Measurements from ENCODE around the gene RAI14.

The RAI14 gene

DNA sequence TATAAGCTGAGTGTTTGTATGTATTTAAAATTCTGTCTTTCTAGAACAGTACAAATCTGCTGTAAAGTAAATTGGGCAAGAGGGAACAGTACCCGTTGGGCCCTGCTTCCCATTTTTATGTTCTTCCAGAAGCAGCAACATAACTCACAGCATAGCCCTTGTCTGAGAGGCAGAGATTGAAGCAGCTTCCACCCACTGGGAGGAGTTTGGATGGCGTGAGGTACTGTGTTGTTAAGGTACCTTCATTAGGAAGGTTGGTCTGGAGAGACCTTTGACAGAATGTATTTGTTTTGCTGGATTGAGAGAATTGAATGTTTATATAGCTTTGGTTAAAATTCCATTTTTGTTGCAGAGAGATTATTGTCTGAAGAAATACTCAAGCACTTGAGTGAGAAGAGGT is 24.8 kb downstream of the RAI14 start:
- DNase-seq, result no peak

DNA sequence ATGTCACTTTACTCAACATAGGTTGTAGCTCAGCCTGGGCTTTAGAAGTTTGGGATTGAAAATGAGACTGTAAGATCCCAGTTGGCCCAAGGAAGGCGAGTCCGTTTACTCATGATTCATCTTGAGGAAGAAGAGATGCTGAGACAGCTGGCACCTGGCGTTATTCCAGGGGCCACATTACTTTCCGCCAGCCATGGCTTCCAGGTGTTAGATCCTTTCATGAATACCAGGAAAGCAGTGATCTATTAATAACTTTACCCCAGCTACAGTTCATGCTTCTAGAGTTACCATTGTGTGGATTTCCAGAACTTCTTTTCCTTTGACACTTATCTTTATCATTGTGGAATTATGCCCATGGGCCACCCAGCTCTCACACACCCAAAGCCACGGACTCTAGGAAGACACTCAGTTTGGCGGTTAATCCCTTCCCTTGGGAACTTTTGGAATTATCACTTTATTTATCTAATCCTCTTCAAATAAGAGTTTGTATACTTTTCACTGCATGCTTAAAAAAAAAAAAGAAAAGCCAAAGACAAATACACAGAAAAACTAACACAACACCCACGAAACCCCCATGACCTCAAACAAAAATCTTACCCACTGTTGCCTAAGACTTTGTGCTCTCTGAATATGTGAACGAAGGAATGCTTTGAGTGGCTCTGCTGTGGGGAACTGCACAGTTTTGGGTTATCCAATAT is 26.9 kb downstream of the RAI14 start:
- DNase-seq, result no peak

GRCh38 chr5:34684281-34684979 is 28.3 kb downstream of the RAI14 start:
- no peak for DNase-seq

DNA sequence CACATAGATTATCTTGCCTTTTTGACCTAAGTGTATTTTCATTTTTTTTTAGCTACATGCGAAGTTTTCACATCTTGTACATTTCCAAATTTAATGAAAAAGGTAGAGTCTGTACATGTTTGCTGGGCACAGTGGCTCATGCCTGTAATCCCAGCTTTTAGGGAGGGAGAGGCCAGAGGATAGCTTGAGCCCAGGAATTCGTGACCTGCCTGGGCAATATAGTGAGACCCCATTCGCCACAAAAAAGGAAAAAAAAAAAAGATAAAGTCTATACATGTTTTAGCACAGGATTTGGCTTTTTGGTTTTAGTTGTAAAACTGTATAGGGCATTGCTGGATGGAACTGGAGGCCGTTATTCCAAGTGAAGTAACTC is 28.8 kb downstream of the RAI14 start:
- no peak for DNase-seq

DNA sequence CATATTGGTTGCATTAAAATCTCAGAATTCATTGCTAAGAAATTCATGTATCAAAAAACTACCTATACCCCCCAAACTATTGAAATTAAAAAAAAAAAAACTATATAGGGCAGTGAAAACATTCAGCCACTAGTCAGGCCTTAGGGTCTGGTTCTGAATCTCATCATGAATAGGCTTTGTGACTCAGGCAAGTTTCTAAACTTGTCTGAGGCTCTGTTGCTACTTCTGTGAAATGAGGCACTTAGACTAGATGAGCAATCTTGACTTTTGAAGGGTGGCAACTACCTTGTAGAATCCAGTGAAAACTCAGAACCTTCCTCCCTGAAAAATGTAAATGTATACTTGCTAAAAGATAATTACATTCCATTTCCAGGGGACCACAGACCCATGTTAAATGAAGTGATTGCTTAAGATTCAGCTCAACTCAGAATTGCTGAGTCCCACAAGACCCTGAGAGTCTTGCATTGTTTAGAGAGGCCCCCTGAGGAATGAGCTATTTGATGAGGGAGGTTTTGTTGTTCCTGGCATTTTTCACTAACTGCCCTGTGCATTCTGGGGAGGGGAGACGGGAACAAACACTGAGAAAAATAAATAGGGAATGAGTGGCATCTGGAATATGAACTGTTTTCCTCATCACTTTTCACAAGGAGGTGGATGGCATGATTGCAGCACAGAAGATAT is 29.5 kb downstream of the RAI14 start:
- no peak for DNase-seq

DNA sequence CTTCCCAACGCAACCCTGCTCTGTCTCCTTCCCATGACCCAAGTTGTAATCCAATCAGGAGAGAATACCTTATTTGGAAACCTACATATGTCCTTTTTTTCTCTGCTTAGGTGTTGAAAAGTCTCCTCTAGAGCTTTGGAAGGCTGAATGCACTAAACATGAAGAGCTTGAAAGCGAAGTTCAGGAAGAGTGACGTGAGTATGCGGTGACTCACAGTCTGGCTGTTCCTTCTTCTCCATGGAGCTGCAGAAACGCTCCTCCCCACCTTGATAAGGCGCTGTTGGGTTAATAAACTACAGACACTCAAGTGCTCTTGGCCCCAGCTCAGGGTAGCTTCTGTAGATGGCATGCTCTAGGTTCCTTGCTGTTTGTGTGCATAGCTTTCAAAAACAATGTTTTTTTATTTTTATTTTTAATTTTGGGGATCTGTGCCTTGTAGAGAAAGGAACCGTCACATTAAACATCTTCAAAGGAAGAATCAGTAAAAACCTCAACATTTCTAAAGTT is 30.7 kb downstream of the RAI14 start:
- DNase-seq, result no peak

DNA sequence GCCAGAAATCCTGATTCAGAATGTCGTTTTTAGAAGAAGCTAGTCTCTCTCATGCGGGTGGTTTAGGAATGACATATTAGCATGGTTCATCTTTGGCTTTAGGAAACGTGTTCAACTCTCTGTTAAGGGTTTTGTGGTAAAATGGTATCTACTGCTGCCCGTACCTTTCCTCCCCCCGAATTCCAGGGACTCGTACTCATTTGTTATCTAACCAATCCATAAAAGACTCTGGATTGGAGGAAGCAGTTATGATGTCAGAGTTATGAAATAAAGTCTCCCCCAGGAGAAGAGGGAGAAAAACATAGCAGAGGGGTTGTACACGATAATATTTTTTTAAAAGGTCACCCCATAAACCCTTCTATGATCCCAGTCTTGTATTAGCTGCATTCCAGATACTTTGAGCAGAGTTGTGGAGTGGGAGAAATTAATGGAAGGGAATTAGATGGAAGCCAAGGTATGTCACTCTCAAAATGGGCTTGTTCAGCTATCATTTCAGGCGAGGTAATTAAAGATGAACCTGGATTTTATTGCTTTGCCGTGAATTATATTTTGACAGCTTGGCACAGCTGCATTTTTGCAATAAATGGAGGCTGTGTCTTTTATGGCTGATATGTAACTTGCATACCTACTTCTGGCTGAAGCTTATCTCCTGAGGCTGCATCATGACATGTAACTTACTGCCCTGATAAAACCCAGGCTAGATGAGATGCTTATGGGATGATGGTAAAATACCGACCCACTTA is 31.3 kb downstream of the RAI14 start:
- no peak for DNase-seq

DNA sequence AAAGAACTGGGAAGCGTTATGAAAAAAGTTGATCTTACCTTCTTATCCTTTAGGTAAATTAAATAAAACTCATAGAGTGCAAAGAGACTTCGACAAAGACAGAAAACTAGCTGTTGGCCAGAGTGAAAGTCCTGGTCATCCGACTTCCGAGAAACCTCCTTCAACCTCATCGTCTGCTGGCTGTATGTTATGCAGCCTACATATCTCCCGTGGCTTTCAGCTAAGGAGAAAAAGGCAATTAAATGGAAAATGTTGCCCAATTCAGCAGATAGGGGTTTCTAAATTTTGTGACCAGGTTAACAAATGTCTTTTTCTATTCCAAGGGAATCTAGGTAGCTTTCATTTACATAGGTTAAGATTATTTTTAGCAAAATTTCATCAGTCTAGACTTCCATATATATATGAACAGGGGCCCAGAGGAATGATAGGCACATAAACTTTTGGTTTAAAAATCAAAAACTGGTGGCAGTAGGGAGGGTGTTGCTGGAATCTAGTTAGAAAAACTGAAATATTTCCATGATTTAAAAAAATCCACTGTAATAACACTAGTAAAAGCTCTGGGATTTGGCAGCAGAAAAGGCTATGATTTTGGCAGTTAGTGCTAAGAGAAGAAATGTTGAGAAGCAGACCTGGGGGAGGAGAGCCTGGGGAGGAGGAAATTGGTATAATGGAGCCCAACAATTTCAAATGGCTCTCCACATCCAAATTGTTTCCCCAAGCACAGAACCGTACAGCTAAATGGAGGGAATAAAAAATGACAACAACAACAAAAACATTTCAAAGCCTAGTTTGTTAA is 32.1 kb downstream of the RAI14 start:
- no peak for DNase-seq

DNA sequence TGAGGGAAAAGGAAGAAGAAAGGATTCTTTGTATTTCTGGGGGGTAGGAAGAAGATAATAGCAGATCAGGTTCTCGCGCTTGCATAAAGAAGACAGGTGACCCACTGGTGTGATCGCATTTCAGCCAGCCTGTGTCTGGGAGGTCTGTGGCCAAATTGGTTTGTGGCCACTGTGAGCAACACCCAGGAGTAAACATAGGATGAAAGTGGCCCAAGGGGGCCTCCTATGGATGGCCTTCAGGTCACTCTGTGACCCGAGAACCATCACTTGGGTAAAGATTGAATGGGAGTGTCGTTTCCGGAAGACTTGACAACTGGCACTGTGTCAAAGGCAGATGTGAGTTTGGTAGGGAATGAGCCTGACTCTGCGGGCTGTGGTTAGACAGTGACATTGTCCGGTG is 34.2 kb downstream of the RAI14 start:
- no peak for DNase-seq

DNA sequence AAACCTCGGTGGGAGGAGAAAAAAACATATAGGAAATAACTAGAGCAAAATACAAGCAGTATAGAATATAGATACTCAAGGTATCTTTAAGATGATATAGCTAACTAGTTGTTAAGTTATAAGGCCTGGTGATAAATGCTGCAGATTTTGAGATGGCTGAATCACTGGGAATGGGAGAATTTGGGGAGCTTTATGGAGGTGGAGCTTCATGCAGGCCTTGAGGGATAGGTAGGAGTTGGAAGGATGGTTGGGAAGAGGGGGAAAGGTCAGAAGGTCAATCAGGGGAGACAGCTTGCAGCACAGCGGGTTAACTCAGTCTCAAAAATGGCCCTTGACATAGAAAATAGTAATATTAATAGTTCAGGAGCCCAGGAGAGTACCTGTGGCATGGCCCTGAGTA is 34.8 kb downstream of the RAI14 start:
- DNase-seq, result no peak

DNA sequence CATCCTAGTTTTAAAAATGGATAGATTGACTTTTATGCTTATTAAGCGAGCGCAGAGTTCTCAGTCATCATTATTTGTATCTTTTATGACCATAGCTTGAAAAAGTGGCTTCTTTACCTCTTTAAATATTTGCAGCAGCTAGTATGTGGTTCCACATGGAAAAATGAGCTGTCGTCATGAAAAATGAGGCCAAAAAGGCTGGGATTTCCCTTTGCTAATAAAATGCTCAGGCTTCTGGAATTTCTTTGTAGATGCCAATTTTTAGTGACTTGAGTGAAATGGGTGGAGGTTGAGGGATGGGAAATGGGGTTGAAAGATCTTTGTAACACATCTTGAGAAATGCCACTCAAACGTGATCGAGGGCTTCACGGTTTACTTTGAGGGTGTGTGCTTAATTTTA is 35.2 kb downstream of the RAI14 start:
- no peak for DNase-seq

GRCh38 chr5:34692786-34693185 is 36.7 kb downstream of the RAI14 start:
- DNase-seq, result no peak

GRCh38 chr5:34694012-34694411 is 37.9 kb downstream of the RAI14 start:
- no peak for DNase-seq

- no peak for DNase-seq
Measured at GRCh38 chr5:34694685-34695084, 38.6 kb downstream of the RAI14 start.

- no peak for DNase-seq
Measured at GRCh38 chr5:34695275-34696027, 39.3 kb downstream of the RAI14 start.

DNA sequence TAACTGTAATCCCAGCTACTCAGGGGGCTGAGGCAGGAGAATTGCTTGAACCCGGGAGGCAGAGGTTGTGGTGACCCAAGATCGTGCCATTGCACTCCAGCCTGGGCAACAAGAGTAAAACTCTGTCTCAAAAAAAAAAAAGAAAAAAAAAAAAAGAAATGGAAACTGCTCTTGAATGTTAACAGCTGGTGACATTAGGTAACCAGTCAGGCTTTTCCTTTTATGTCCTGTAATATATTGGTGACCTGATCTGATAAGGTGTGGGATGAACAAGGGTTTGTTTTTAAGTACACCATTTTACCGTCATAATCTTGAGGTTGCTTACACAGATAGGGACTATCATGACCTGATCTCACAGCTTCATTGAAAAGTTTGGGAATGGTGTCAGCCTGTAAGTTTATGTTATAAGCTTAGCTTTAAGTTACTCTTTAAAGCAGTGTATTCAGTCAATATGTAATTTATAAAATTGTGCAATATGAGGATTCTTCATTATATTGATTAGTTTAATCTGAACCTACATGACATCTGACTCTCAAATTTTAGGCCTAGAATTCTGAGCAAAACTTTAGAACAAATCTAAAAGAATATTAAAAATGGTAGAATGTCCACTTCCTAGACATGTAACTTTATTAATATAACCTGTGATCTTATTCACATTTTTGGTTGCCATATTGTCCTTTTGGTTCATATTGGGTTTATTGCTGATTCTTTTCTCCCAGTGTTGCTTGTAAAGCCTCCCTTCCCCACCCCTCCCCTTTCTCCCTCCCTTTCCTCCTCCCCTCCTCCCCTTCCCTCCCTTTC is 41.4 kb downstream of the RAI14 start:
- no peak for DNase-seq

GRCh38 chr5:34698109-34698419 is 41.9 kb downstream of the RAI14 start:
- no peak for DNase-seq

- DNase-seq, result no peak
Measured at GRCh38 chr5:34698754-34699153, 42.6 kb downstream of the RAI14 start.

DNA sequence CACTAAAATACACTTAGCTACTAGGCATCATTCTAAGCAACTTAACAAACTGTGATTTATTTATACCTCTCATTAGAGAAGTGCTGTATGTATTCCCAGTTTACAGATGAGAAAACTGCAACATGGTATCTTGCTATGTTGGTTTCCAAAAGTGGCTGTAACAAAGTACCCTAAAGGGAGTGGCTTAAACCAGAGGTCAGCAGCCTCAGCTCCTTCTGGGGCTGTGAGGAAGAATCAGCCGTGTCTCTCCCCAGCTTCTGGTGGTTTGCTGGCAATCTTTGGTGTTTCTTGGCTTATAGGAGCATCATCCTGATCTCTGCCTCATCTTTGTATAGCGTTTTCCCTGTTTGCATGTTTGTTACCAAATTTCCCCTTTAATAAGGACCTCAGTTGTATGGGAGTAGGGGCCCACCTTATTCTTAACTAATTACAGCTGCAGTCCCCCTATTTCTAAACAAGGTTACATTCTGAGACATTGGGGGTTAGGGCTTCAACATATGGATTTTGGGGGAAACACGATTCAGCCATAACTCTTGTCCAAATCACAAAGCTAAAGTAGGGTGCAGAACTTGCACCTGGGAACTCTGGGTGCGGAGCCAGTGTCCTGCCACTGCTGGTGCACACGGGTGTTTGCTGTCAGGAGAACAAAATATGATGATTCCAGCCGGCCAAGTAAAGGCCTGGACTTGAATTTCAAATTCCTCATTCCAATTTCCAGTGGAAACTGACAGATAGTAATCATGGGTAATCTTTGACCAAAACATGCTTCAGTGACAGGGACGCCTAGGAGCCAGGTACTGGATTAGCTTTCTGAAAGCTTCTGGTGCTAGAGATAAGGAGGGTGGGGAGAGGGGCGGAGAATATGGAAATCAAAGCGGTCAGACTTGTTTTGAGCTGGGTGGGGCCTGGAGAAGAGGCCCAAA is 43.3 kb downstream of the RAI14 start:
- no peak for DNase-seq

- DNase-seq, result no peak
Measured at GRCh38 chr5:34700078-34700452, 43.9 kb downstream of the RAI14 start.

Measured in activated gamma-delta T cell (primary cell).